Stimulated activated CD8-positive, alpha-beta memory T cell treated with anti-CD3 and anti-CD28 coated beads, Interleukin-2, amount 100 ng/mL, for 1 hour (primary cell): Measurements from ENCODE around the gene KIAA0930.
"Not testable (repeated sequence)": the region's sequence is repeated elsewhere in the genome, so short reads cannot be mapped to it uniquely, and the experiment has no call there.

ENCODE experiments used
- DNase-seq, 2 donors: peaks; one replicate each; pipeline ENCODE4 v3.0.0-alpha.2; 2020; ENCODE audit warnings: low read depth in 2 of 2

The KIAA0930 gene

DNA sequence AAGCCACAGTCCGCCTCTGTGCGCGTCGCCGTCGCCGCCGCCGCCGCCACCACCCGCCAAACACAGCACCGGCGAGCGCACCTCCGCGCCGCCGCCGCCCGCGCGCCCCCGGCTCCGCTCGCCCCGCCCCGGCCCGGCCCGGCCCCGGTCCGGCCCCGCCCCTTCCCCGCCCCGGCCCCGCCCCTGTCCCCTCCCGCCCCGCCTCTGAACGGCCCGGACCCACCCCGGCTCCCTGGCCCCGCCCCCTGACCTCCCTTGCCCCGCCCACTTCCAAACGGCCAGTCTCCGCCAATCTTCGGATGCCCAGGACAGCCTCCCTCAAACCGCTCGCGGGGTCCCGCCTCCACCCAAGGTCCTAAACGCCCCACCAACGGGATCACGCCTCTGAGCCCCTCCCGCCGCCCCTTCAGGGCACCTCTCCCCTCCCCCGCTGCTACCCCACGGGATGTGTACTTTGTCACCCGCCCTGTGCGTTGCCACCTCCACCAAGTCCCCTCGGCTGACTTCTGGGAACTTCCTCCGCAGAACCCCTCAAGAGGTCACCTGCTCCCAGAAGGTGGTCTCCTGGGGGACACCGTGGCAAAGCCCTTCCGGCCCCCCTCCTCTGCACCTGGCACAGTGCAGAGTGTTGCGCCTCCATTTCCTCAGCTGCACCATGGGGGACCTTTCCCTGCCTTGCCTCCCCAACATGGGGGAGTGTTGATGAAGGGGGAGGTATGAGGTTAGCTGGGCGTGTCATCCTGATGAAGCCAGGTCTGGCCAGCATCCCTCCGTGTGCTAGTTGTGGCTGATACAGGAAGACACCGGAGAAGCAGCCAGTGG lies at the start of gene KIAA0930:
Gene KIAA0930, minus strand, starts transcription at position 85 of the 822 bp plus-strand sequence. CDS start 191 bp downstream, outside the sequence.
- peak; percentile 73 to 74 for DNase-seq

DNA sequence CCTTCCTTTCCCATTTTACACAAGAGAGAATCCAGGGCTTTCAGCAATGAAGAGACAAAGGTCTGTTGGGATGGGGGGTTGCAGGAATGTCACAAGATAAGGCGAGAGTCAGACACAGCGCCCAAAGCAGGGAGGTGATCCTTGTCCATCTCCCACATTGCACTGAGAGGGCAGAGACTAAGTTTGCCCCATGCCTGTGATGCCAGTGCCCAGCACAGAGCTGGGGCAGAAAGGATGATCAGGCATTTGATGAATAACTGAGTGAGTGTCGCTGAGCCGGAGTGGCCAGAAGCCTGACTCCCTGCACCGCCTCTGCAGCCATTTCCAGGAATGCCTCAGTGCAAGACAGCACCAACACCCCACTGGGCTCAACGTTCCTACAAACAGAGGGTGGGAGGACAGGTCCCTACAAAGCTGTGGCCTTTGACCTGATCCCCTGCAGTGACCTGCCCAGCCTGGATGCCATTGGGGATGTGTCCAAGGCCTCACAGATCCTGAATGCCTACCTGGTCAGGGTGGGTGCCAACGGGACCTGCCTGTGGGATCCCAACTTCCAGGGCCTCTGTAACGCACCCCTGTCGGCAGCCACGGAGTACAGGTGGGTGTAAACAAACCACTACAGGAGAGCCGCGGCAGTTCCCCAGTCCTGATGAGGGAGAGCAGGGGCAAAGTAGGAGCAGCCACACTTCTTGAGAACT lies 46.3 kb upstream of the KIAA0930 start:
- no peak for DNase-seq

DNA sequence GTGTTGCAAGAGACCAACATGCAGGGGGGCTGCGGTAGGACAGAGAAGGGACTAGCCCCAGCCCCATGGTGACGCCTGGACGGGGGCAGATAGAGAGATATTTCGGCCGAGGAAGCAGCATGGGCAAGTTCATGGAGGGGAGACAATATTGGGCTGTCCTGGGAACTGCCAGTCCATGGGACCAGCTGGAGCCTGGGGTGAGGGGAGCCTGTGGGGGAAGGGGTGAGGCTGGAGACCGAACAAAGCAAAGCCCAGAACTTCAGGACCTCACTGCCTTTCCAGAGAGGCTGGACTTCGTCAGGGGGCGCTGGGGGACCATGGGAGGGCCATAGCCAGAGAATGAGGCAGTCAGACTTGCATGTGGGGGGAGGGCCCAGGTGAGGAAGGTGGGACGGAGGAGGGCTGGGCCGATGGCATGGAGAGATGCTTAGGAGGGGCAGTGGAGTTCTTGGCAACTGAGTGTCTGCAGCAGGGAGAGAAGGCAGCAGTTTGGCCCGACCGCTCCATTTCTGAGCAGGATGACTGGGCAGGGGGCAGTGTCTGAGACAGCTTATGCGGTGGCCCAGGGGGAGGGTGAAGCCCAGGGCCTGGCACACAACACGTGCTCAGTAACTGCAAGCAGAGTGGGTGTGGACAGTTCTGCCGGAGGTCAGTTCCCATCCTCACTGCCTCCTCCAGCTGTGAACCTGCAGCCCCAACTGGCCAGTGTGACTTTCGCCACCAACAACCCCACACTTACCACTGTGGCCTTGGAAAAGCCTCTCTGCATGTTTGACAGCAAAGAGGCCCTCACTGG lies 44.8 kb upstream of the KIAA0930 start:
- no peak for DNase-seq

- DNase-seq = peak; percentile 24 to 43
Observed at GRCh38 chr22:45284705-45285262, 44.1 kb upstream of the KIAA0930 start, which contains the start of gene UPK3A. UPK3A (plus strand) TSS chr22:45284949; CDS start chr22:45285014, 65 bp downstream.

DNA sequence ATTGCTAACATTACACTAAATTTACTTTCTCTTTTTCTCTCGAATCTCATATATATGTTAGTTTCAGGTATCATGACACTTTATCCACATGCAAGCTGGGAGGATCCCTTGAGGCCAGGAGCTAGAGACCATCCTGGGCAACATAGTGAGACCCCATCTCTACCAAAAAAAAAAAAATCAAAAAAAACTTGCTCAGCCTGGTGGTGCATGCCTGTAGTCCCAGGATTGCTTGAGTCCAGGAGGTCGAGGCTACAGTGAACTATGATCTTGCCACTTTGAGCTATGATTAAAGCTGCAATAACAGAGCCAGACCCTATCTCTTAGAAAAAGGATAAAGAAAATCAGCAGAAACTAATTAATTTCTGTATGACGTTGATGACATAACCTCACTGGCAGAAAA lies 40.3 kb upstream of the KIAA0930 start:
- no peak for DNase-seq

DNA sequence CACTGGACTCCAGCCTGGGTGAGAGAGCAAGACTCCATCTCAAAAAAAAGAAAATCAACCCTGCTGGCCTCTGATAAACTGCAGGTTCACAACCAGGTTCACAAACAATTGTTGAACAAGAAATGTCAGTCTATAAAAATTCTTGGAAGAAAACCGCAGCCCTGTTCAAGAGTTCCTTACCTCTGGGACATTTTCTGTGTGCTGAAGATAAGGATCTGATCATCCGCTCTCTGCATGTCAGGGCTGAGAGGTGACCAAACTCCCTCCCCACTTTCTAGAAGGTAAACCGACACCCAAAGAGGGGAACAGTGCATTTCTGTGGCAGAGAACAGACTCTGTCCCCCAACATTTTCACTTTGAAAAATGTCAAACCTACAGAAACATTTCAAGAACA lies 39.9 kb upstream of the KIAA0930 start:
- no peak for DNase-seq

DNA sequence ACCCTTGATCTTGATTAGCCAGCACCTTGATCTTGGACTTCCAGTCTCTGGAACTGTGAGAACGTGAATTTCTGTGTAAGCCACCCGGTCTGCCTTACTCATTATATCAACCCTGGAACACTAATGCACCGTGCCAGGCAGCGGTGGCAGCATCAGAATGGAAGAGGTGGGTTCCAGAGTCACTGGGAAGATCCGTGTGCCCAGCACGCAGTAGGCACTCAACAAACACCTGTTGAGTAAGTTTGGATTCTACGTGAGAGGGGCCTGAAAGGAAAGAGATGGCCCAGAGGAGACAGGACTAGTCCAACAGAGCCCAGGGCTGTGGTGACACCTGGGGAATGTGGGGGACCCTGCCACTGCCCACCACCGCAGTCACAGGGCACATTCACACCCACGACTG lies 37.4 kb upstream of the KIAA0930 start:
- DNase-seq = no peak

DNA sequence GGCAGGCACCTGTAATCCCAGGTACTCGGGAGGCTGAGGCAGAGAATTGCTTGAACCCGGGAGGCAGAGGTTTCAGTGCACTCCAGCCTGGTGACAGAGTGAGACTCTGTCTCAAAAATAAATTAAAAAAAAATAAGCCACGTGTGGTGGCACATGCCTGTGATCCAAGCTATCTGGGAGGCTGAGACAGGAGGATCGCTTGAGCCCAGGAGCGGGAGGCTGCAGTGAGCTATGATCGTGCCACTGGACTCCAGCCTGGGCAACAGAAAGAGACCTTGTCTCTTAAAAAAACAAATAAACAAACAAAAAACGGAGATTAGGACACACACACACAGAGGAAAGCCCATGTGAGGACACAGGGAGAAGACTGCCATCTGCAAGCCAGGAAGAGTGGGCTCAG lies 37.0 kb upstream of the KIAA0930 start:
- DNase-seq = not testable (repeated sequence)

DNA sequence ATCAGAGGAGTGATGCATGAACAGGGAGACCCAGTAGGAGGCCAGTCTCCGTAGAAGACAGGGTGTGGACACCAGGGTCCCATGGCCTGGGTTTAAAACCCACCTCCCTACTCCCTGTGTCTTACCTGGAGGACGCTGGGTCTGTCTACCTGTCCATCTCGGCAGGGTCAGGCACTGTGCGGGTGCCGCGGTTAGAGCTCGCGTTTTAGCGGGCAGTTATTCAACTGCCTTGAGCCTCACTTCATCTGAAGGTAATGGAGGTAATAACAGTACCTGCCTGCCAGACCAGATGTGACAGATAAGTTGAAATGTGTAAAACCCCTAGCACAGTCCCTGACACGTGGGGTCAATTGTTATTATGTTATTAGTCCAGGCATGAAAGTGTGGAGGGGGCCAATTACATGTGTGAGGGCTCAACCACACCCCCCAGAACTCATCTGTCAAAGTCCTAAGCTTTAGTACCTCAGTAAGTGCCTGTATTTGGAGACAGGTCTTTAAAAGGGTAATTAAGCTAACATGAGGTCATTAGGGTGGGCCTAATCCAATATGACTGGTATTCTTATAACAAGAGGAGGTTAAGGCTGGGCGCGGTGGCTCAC lies 35.9 kb upstream of the KIAA0930 start:
- no peak for DNase-seq

GRCh38 chr22:45273452-45274075 lies 32.9 kb upstream of the KIAA0930 start:
- DNase-seq = no peak

GRCh38 chr22:45272498-45272897 lies 31.8 kb upstream of the KIAA0930 start:
- DNase-seq = no peak

DNA sequence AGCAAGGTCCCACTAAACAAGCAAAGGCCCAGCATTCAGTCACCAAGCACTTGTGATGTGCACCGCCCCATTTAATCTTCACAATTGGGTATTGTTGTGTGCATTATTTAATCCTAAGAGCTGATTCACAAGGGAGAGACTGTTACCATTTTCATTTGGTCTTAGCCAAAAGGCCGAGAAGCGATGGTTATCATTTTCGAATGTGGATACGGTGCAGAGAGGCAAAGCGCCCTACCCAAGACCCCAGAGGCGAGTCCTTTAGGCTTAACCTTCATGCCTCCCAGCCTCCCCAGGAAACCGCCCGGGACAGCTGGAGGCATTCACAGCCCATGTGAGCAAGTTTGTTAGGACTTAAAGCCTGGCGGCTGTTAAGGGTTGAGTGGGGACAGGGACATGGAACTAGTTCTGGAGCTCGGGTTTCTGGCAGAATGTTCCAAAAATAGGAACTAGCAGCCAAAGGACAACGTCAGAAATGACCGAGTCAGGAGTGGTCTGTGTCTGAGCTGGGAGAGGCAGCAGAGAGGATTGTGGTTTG lies 31.0 kb upstream of the KIAA0930 start:
- no peak for DNase-seq

- no peak for DNase-seq
Observed at GRCh38 chr22:45270095-45271020, 29.7 kb upstream of the KIAA0930 start.

GRCh38 chr22:45268958-45269844 lies 28.5 kb upstream of the KIAA0930 start:
- peak; percentile 82 to 86 for DNase-seq

GRCh38 chr22:45268167-45268957 lies 27.7 kb upstream of the KIAA0930 start:
- no peak for DNase-seq

DNA sequence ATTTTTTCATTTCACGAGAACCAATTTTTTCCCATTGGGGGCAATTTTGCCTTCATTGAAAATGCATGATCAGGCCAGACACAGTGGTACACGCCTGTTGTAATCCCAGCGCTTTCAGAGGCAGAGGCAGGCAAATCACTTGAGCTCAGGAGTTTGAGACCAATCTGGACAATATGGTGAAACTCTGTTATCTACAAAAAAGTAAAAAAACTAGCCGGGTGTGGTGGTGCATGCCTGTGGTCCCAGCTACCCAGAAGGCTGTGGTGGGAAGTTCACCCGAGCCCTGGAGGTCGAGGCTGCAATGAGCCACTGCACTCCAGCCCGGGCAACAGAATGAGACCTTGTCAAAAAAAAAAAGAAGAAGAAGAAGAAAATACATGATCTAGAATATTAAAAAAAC lies 24.8 kb upstream of the KIAA0930 start:
- no peak for DNase-seq

- no peak for DNase-seq
Observed at GRCh38 chr22:45263463-45264269, 23.0 kb upstream of the KIAA0930 start.
